ENCODE results near the gene CCSAP. TPM values are rescaled to one million over a fixed set of nuclear protein-coding genes. Genes with fewer than 3 reads are reported as not detected.

The CCSAP gene
- 4.2 and 6.1 TPM in 2 replicates for total RNA-seq

GRCh38 chr1:229342656-229343569 is at the start of gene CCSAP:
CCSAP (minus strand) TSS chr1:229343047; CDS start chr1:229342465, 582 bp downstream.

Other genes starting within 250 kb of the CCSAP start
- 27.8 and 35.8 TPM in 2 replicates for gene RAB4A, start 71.9 kb downstream of the CCSAP start, total RNA-seq
- not detected in 2 replicates for gene ACTA1, start 91.0 kb upstream of the CCSAP start, total RNA-seq
- 35.2 and 53.5 TPM in 2 replicates for gene NUP133, start 165.3 kb upstream of the CCSAP start, total RNA-seq
- gene ABCB10, start 215.7 kb upstream of the CCSAP start, total RNA-seq: 10.3 and 14.8 TPM in 2 replicates

All from bronchus fibroblast of lung (primary cell).